IMR-90 (cell line): ENCODE results near the gene IGF1. TPM values are rescaled to one million over a fixed set of nuclear protein-coding genes. Genes with fewer than 3 reads are reported as not detected.

Source experiments
- ATAC-seq: fragments of 200-7000 bp; cut with Tn5 transposase; 2 replicates; pipeline ENCODE4 v1.9.1; 2020; ENCODE audit warnings: low read depth, mild to moderate bottlenecking, moderate library complexity
- Bru-seq: library from RNA; stranded (reverse); fragments of 400-500 nt; gene quantifications from one replicate; lab custom pipeline; 2021; lab: Mats Ljungman, UMichigan
- BruChase-seq, 2 experiments: library from RNA; stranded (reverse); fragments of 400-500 nt; gene quantifications; one replicate each; lab custom pipeline; 2021; lab: Mats Ljungman, UMichigan
- BruUV-seq: library from RNA; stranded (reverse); fragments of 400-500 nt; replicated peaks from 2 replicates; lab custom pipeline; 2021; lab: Mats Ljungman, UMichigan
- CTCF ChIA-PET: fragments of 300-600 bp; formaldehyde crosslinking; extraction: SDS; loops from one replicate; lab custom pipeline; 2021; ENCODE audit warnings: antibody characterized with exemption; lab: Yijun Ruan, JAX
- POLR2A ChIA-PET: fragments of 300-600 bp; sonication (Branson Sonifier 250); formaldehyde crosslinking; loops from one replicate; lab custom pipeline; 2022; ENCODE audit warnings: antibody characterized with exemption; ENCODE audit not compliant: unreplicated experiment; lab: Charles Lee
- DNase-seq: peaks from one replicate; pipeline ENCODE4 v3.0.0; 2013
- H2AFZ ChIP-seq: replicated peaks from 2 replicates; pipeline ENCODE3; 2013; ENCODE audit warnings: low read length, mild to moderate bottlenecking; ENCODE audit not compliant: poor library complexity
- H2AK5ac ChIP-seq: 2 replicates; pipeline ENCODE4 v1.6.1; 2013; ENCODE audit warnings: low read depth, low read length, inconsistent platforms
- H2AK9ac ChIP-seq: replicated peaks from 2 replicates; pipeline ENCODE3; 2013; ENCODE audit warnings: mild to moderate bottlenecking, low read depth, low read length, moderate library complexity; ENCODE audit not compliant: poor library complexity
- H2BK120ac ChIP-seq: 2 replicates; pipeline ENCODE4 v1.6.1; 2013; ENCODE audit warnings: low read depth, low read length, inconsistent platforms
- H2BK15ac ChIP-seq: 3 replicates; pipeline ENCODE4 v1.6.1; 2013; ENCODE audit warnings: low read depth, low read length, inconsistent platforms
- H2BK20ac ChIP-seq: 2 replicates; pipeline ENCODE4 v1.6.1; 2013; ENCODE audit warnings: low read depth, mild to moderate bottlenecking, inconsistent platforms, low read length, moderate library complexity
- H2BK5ac ChIP-seq: 2 replicates; pipeline ENCODE4 v1.6.1; 2013; ENCODE audit warnings: mild to moderate bottlenecking, low read depth, low read length, inconsistent platforms; ENCODE audit not compliant: poor library complexity, severe bottlenecking
- H3K14ac ChIP-seq: replicated peaks from 2 replicates; pipeline ENCODE4 v1.6.1; 2013; ENCODE audit warnings: low read depth, low read length, inconsistent platforms
- H3K18ac ChIP-seq: 2 replicates; pipeline ENCODE4 v1.6.1; 2013; ENCODE audit warnings: low read depth, low read length, control low read depth
- H3K23ac ChIP-seq: 2 replicates; pipeline ENCODE4 v1.6.1; 2013; ENCODE audit warnings: low read depth, low read length, inconsistent platforms
- H3K27ac ChIP-seq: 2 replicates; pipeline ENCODE4 v1.5.1; 2013; ENCODE audit warnings: mild to moderate bottlenecking, control low read depth, low read length; ENCODE audit not compliant: insufficient read depth
- H3K27me3 ChIP-seq: 2 replicates; pipeline ENCODE4 v1.6.1; 2013; ENCODE audit warnings: low read length; ENCODE audit not compliant: control insufficient read depth, insufficient read depth
- H3K36me3 ChIP-seq: 2 replicates; pipeline ENCODE4 v1.6.1; 2013; ENCODE audit warnings: low read length, mixed read lengths; ENCODE audit not compliant: control insufficient read depth, insufficient read depth
- H3K4ac ChIP-seq: 2 replicates; pipeline ENCODE4 v1.6.1; 2013; ENCODE audit warnings: low read depth, low read length, inconsistent platforms
- H3K4me1 ChIP-seq: 2 replicates; pipeline ENCODE4 v1.6.1; 2013; ENCODE audit warnings: low read length, mixed read lengths; ENCODE audit not compliant: control insufficient read depth, insufficient read depth
- H3K4me2 ChIP-seq: 2 replicates; pipeline ENCODE4 v1.6.1; 2013; ENCODE audit warnings: low read depth, mild to moderate bottlenecking, control low read depth, low read length, moderate library complexity
- H3K4me3 ChIP-seq: 2 replicates; pipeline ENCODE4 v1.5.1; 2013; ENCODE audit warnings: low read depth, mild to moderate bottlenecking, control low read depth, low read length, moderate library complexity; ENCODE audit not compliant: insufficient read depth
- H3K56ac ChIP-seq: 2 replicates; pipeline ENCODE4 v1.6.1; 2013; ENCODE audit warnings: low read length, inconsistent platforms; ENCODE audit not compliant: insufficient read depth; ENCODE audit errors: extremely low read depth
- H3K79me1 ChIP-seq, 2 experiments: 2 replicates each; pipeline ENCODE4 v1.6.1; 2013; ENCODE audit warnings: low read length in 2 of 2, inconsistent platforms in 1 of 2, low read depth in 1 of 2
- H3K9ac ChIP-seq: 2 replicates; pipeline ENCODE4 v1.6.1; 2013; ENCODE audit warnings: low read depth, low read length, control low read depth
- H3K9me1 ChIP-seq: 2 replicates; pipeline ENCODE4 v1.6.1; 2013; ENCODE audit warnings: low read length, inconsistent platforms; ENCODE audit not compliant: insufficient read depth
- H3K9me3 ChIP-seq: 2 replicates; pipeline ENCODE4 v1.6.1; 2013; ENCODE audit warnings: low read length; ENCODE audit not compliant: control insufficient read depth, insufficient read depth
- H4K20me1 ChIP-seq: 2 replicates; pipeline ENCODE4 v1.6.1; 2013; ENCODE audit warnings: low read length, inconsistent platforms; ENCODE audit not compliant: insufficient read depth
- H4K5ac ChIP-seq: 2 replicates; pipeline ENCODE4 v1.6.1; 2013; ENCODE audit warnings: mild to moderate bottlenecking, low read depth, low read length, control low read depth
- H4K8ac ChIP-seq, 2 experiments: 2 replicates each; pipeline ENCODE4 v1.6.1; 2013; ENCODE audit warnings: low read depth in 2 of 2, low read length in 2 of 2, control low read depth in 1 of 2, inconsistent platforms in 1 of 2
- H4K91ac ChIP-seq: 2 replicates; pipeline ENCODE4 v1.6.1; 2013; ENCODE audit warnings: low read depth, low read length, inconsistent platforms; ENCODE audit not compliant: insufficient read depth
- MAZ ChIP-seq: IDR thresholded peaks from 2 replicates; pipeline ENCODE4 v1.6.1; 2012; ENCODE audit warnings: low read depth, mild to moderate bottlenecking, low read length, improper control_type of control experiment, moderate library complexity, borderline replicate concordance
- RAD21 ChIP-seq: IDR thresholded peaks from 2 replicates; pipeline ENCODE4 v1.6.1; 2012; ENCODE audit warnings: low read length, improper control_type of control experiment
- WGBS, 2 experiments: methylation state at CpG; one replicate each; pipeline versions ENCODE4 v1.1.5 to v1.1.7; 2013; ENCODE audit warnings: missing lambda C conversion rate in 2 of 2; ENCODE audit not compliant: insufficient read length in 1 of 2; ENCODE audit errors: extremely low coverage in 2 of 2; 5-methylcytosine and 5-hydroxymethylcytosine counted together
- dilution Hi-C: fragments of 300-500 bp; cut with HindIII; formaldehyde crosslinking; loops from one replicate; pipeline ENCODE4 v1.14.3; 2018; ENCODE audit warnings: low sequenced_read_pairs; ENCODE audit not compliant: unreplicated experiment
- in situ Hi-C: fragments of 300-500 bp; cut with MboI; formaldehyde crosslinking; loops from 3 replicates; pipeline ENCODE4 v1.14.3; 2019; ENCODE audit warnings: low sequenced_read_pairs, inconsistent platforms, mixed read lengths
- intact Hi-C: fragments of 100-400 bp; cut with micrococcal nuclease; formaldehyde crosslinking; loops from 2 replicates; pipeline ENCODE4 v1.10.0; 2022
- long read RNA-seq: library from polyadenylated mRNA; unstranded; transcript quantifications from one replicate; pipeline ENCODE4 v2.0.0, GENCODE V29; 2021; ENCODE audit not compliant: unreplicated experiment
- polyA plus RNA-seq, 3 experiments: library from polyadenylated mRNA; depleted of rRNA; stranded (reverse); fragments of >200 nt; gene quantifications; 2 replicates each; pipeline ENCODE4 v1.2.3, GENCODE V29; 2012; ENCODE audit warnings: low replicate concordance in 1 of 3
- total RNA-seq: library from RNA; depleted of rRNA; stranded (reverse); fragments of >200 nt; gene quantifications from 2 replicates; pipeline ENCODE4 v1.2.3, GENCODE V29; 2012; rRNA removed
- TF ChIP-seq, protein P1 (sequence below): conservative IDR thresholded peaks from 2 replicates; pipeline ENCODE4 v1.5.1; 2012; ENCODE audit warnings: mild to moderate bottlenecking, low read depth, low read length, improper control_type of control experiment

IGF1 gene
- total RNA-seq (under 0.01 and 0.28 TPM in 2 replicates), polyA plus RNA-seq (2012; rRNA removed) (0.12 and 0.19 TPM in 2 replicates), Bru-seq, nascent RNA (percentile 19 among the genes with signal in this experiment), BruChase-seq, experiment 1, labeled RNA remaining after a 6-hour chase (percentile 18 among the genes with signal in this experiment), BruChase-seq, experiment 2, labeled RNA remaining after a 2-hour chase (percentile 19 among the genes with signal in this experiment)
- 0.19 TPM in 1 of 2 replicates, not detected in the other for polyA plus RNA-seq (2012; cell fraction: cytosol; rRNA removed)
- polyA plus RNA-seq (2012; cell fraction: nucleus; rRNA removed; ENCODE audit: low replicate concordance) = 0.16 TPM in 1 of 2 replicates, not detected in the other
- long read RNA-seq, partial matches to known transcripts = 0 of 2 reads
- long read RNA-seq, other reads (novel, unspliced or antisense) = 1 of 2 reads

- Histone ChIP-seq H2AK5ac (no peak within 1 kb of the TSS), H2BK5ac (no peak within 1 kb of the TSS), H3K23ac (no peak within 1 kb of the TSS), H4K20me1 (no peaks in the 10 kb centered on the region), H3K4ac (no peak within 1 kb of the TSS), H2BK20ac (peak within 1 kb of the TSS; percentile 39), H3K27ac (no peak within 1 kb of the TSS; the same call in 1 of the 2 replicates), H2AFZ (no peak within 1 kb of the TSS), H3K36me3 (no peaks in the 10 kb centered on the region), H3K9me3 (no peaks in the 10 kb centered on the region), H3K9ac (no peak within 1 kb of the TSS), H2BK120ac (peak within 1 kb of the TSS; percentile 5; the same call in 1 of the 2 replicates), H2AK9ac (no peak within 1 kb of the TSS), H4K8ac (no peak within 1 kb of the TSS), H3K27me3 (no peaks in the 10 kb centered on the region), H2BK15ac (no peak within 1 kb of the TSS), H3K56ac (no peak within 1 kb of the TSS), H3K4me1 (peaks cover 10% of the 10 kb centered on the region), H4K5ac (no peak within 1 kb of the TSS), H3K4me2 (peak within 1 kb of the TSS; percentile 73), H3K9me1 (no peaks in the 10 kb centered on the region; the same call in 1 of the 2 replicates), H3K18ac (peak within 1 kb of the TSS; percentile 63; the same call in 1 of the 2 replicates), H4K91ac (peak within 1 kb of the TSS; percentile 52), H3K79me1 (no peaks in the 10 kb centered on the region), H3K4me3 (no peak within 1 kb of the TSS), H3K14ac (no peak within 1 kb of the TSS)
- peak; percentile 51 for ATAC-seq
- BruUV-seq = no TSS peak
- DNase-seq = peak; percentile 61
- in situ Hi-C loops (loop anchor here (25.0 kb wide), 2 partner anchors 168 to 543 kb away; no protein-coding TSS in a partner anchor), intact Hi-C loops (loop anchor here (2.0 kb wide), 2 partner anchors 180 to 540 kb away; no protein-coding TSS in a partner anchor), dilution Hi-C loops (no loop called here)
- TF ChIP-seq, protein P1, sequence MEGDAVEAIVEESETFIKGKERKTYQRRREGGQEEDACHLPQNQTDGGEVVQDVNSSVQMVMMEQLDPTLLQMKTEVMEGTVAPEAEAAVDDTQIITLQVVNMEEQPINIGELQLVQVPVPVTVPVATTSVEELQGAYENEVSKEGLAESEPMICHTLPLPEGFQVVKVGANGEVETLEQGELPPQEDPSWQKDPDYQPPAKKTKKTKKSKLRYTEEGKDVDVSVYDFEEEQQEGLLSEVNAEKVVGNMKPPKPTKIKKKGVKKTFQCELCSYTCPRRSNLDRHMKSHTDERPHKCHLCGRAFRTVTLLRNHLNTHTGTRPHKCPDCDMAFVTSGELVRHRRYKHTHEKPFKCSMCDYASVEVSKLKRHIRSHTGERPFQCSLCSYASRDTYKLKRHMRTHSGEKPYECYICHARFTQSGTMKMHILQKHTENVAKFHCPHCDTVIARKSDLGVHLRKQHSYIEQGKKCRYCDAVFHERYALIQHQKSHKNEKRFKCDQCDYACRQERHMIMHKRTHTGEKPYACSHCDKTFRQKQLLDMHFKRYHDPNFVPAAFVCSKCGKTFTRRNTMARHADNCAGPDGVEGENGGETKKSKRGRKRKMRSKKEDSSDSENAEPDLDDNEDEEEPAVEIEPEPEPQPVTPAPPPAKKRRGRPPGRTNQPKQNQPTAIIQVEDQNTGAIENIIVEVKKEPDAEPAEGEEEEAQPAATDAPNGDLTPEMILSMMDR = peak; percentile 41
- TF ChIP-seq MAZ = no peak
- peak; percentile 28; the same call in 1 of the 2 replicates for TF ChIP-seq RAD21
- CTCF ChIA-PET = no interaction called here
- no CpG with 5 or more reads among the region's 2 CpGs for WGBS, 2 experiments
- POLR2A ChIA-PET = no interaction called here
Observed at GRCh38 chr12:102480406-102480805, at the start of gene IGF1. Gene IGF1 (minus strand): TSS chr12:102480563. CDS start chr12:102480381, 182 bp downstream.
